COLO829 (cell line): ENCODE measurements around the gene HTR1D.
"Not testable (repeated sequence)": the region's sequence is repeated elsewhere in the genome, so short reads cannot be mapped to it uniquely, and the experiment has no call there.

ENCODE experiments used
- DNase-seq: peaks from one replicate; pipeline ENCODE4 v3.0.0; 2012; ENCODE audit warnings: low spot score

Gene HTR1D, protein sequence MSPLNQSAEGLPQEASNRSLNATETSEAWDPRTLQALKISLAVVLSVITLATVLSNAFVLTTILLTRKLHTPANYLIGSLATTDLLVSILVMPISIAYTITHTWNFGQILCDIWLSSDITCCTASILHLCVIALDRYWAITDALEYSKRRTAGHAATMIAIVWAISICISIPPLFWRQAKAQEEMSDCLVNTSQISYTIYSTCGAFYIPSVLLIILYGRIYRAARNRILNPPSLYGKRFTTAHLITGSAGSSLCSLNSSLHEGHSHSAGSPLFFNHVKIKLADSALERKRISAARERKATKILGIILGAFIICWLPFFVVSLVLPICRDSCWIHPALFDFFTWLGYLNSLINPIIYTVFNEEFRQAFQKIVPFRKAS

DNA sequence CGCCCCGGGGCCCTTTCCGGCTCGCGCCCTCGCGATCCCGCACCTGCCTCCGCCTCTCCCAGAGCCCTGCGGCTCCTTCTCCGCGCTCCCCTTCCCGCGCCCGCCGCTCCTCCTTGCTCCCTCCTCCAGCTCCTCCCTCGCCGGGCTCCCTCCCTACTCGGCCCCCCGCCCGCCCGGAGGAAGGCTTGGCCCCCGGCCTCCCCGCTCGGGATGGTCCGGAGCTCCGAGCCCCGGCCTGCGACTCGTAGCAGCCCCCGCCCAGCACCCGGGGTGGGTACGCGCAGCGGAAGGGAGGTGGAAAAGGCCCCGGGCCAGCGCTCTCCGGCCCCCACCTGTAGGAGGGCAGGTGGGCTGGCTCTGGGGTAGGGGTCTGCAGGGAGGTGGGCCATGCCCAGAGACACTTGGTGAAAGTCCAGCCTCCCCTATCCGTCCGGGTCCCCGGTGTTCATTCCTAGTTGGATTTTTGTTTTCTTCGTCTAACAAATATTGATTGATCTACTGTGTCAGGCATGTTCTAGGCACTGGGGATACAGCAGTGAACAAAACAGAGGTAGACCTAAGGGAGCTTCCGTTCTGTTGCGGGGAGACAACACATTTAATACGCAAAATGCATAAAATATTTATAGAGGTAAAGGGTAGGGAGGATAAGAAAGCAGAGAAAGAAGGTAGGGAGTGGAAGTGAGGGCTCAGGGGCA, at the start of gene HTR1D:
TSS of gene HTR1D (minus strand) at position 82 of the 695 bp plus-strand sequence. CDS start 23,283 bp downstream, outside the sequence.
- no peak for DNase-seq

DNA sequence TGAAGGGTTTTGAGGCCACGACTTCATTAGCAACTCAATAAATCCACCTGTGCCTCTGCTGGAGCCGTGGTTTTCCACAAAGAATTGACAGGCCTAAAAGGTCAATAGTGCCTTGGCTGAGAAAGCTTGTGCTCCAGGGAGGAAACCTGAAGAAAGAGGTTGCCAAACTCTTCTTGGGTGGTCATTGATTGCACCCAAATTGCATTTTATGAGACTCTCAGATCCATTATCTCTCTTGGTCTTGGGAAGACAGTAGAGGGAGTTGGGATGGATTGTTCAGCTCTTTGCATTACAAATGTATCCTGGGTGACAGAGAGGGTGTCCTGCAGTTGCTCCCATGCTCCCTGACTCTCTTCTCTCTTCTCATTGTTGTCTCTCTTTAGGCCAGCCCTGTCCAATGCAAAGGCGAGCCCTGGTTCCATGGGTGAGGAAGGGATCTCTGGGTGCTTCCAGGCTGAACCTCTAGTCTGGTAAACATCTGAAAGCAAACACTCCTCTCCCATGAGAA, 46.1 kb upstream of the HTR1D start:
- DNase-seq, result no peak

DNA sequence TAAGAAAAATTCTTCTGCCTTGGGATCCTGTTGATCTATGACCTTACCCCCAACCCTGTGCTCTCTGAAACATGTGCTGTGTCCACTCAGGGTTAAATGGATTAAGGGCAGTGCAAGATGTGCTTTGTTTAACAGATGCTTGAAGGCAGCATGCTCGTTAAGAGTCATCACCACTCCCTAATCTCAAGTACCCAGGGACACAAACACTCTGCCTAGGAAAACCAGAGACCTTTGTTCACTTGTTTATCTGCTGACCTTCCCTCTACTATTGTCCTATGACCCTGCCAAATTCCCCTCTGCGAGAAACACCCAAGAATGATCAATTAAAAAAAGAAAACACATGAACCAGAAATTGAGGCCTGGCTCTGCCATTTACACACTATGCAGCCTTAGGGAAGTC, 40.8 kb upstream of the HTR1D start:
- DNase-seq, result not testable (repeated sequence)

GRCh38 chr1:23257371-23257770, 40.1 kb upstream of the HTR1D start:
- not testable (repeated sequence) for DNase-seq

DNA sequence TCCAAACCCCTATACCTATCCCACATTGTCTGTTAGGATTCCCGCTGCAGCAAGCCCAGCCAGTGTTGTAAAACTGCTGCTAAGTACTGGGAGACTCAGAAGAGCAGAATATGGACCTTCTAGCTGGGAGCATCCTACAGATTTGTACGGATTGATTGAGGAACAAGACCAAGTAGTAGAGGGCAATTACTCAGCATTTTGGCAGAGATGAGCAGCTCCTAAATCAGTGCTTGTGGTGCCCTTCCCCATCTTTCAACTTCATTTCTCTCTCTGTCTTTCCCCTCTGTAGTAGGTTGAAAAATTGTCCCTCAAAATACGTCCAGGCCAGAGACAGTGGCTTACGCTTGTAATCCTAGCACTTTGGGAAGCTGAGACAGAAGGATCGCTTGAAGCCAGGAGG, 37.3 kb upstream of the HTR1D start:
- no peak for DNase-seq

DNA sequence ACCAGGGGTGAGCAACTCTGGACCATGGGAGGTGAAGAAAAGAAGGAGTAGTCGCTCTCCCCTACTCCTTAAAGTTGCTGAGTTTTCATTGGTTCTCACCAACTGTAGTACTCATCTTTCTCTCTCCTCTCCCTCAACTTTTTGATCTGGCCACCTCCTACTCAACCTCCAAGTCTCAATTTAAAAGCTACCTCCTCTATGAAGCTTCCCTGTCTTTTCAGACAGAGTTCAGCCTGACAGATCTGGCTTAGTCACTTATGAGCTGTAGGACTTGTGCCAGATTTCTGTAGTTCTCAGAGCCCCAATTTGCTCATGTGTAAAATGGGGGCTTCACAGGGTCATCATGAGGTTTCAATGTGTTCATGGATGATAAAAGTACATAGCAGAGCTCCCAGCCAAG, 34.5 kb upstream of the HTR1D start:
- DNase-seq, result no peak

- no peak for DNase-seq
Observed at GRCh38 chr1:23249787-23250454, 32.6 kb upstream of the HTR1D start.

DNA sequence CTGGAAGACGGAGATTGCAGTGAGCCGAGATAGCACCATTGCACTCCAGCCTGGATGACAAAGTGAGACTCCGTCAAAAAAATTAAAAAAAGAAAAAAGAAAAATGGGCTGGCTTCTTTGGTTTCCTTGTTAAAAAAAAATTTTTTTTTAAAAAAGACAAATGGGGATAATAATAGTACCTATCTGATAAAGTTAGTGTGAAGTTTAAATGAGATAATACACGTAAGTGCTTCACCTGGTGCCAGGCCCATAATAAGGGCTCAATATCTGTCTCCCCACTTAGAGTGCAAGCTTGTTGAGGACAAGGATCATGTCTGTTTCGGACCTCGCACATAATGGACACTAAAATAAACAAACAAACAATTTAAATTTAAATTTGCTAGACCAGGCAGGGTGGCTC, 30.0 kb upstream of the HTR1D start:
- no peak for DNase-seq

GRCh38 chr1:23246274-23246673, 29.0 kb upstream of the HTR1D start:
- no peak for DNase-seq

- no peak for DNase-seq
Observed at GRCh38 chr1:23244256-23244761, 27.0 kb upstream of the HTR1D start.

- no peak for DNase-seq
Observed at GRCh38 chr1:23242414-23242813, 25.1 kb upstream of the HTR1D start.

DNA sequence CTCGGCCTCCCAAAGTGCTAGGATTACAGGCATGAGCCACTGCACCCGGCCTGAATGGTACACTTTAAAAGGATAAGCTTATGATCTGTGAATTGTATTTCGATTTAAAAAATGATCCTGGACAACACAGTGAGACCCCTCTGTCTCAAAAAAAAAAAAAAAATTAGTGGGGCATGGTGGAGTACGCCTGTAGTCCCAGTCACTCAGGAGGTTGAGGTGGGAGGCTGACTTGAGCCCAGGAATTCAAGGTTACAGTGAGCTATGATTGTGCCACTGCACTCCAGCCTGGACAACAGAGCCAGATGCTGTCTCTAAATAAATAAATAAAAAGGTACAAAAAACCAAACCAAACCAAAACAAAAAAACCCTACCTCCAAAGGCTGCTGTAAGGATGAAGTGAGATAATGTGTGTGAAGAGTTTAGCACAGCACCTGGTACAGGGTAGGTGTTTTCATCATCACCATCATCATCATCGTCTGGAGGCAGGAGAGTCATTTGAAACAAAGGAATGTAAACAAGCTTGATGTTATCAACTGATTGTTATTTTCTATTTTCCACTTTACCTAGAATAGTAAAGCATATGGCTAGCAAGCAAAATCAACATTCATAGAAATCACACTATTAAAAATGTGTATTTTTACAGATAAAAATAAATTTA, 22.5 kb upstream of the HTR1D start:
- DNase-seq, result no peak

DNA sequence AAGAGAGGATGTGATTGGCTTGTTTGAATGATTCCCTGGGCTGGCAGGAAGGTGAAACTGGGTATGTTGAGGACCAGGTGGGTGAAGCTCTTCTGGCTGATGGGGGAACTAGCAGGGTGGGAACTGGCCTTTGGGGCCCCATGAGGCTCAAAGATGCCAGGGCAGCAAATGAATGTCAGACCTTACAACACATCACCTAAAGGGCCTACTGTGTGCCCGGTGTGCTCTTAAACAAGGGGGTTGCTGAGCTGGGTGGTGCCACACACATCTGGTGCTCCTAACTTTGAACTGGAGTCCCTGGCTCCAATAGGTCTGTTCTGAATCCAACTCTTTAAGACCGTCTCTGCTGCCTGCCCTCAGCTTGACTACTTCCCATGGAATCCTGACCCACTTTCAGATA, 21.3 kb upstream of the HTR1D start:
- no peak for DNase-seq

DNA sequence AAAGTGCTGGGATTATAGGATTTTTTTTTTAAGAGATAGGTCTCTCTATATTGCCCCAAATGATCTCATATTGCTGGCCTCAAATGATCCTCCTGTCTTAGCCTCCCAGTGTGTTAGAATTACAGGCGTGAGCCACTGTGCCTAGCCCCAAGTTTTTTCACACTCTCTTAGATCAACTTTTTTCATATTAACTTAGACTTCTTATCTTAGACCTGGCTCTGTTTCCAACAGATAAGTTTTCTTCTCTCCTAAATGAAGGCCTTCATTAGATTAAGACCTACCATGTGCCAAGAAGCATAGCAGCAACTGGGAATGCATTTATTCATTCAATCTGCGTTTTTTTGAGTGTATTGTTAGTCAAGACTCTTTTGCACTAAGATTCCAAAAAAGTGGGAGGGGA, 20.2 kb upstream of the HTR1D start:
- no peak for DNase-seq

- no peak for DNase-seq
Observed at GRCh38 chr1:23227806-23228205, 10.5 kb upstream of the HTR1D start.

GRCh38 chr1:23224739-23225648, 7.7 kb upstream of the HTR1D start:
- no peak for DNase-seq

DNA sequence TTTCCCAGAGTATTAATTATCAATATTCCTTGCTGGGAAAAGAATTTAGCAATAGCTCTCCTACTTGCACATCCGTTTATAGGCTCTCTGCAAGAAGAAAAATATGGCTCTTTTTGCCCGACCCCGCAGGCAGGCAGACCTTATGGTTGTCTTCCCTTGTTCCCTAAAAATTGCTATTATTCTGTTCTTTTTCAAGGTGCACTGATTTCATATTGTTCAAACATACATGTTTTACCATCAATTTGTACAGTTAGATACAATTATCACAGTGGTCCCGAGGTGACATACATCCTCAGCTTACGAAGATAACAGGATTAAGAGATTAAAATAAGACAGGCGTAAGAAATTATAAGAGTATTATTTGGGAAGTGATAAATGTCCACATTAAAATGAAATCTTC, 6.7 kb upstream of the HTR1D start:
- not testable (repeated sequence) for DNase-seq

GRCh38 chr1:23223490-23223951, 6.2 kb upstream of the HTR1D start:
- DNase-seq, result not testable (repeated sequence)

GRCh38 chr1:23222742-23223141, 5.4 kb upstream of the HTR1D start:
- DNase-seq, result no peak

- DNase-seq, result no peak
Observed at GRCh38 chr1:23222331-23222730, 5.0 kb upstream of the HTR1D start.

DNA sequence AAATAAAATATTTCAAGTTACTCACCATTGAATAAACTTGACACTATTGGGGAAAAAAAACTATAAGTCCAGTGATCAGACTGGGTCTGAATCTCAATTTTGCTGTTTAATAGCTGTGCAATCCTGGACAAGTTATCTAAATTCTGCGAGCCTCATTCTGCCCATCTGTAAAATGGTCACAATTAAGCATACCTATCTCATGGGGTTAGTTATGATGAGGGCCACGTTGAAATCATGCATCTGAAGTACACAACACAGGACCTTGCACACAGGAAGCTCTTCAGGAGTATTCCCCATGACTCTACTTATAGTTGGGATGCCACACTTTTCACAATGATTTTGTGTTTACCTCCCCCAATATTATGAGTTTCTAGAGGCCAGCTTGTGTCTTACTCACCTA, 3.8 kb upstream of the HTR1D start:
- DNase-seq, result no peak
